IMR-90 (cell line): Measurements from ENCODE around the gene DNAH8. TPM values are rescaled to one million over a fixed set of nuclear protein-coding genes. Genes with fewer than 3 reads are reported as not detected.

Experiments
- ATAC-seq: fragments of 200-7000 bp; cut with Tn5 transposase; 2 replicates; pipeline ENCODE4 v1.9.1; 2020; ENCODE audit warnings: low read depth, mild to moderate bottlenecking, moderate library complexity
- BruUV-seq: library from RNA; stranded (reverse); fragments of 400-500 nt; replicated peaks from 2 replicates; lab custom pipeline; 2021; lab: Mats Ljungman, UMichigan
- CTCF ChIA-PET: fragments of 300-600 bp; formaldehyde crosslinking; extraction: SDS; loops from one replicate; lab custom pipeline; 2021; ENCODE audit warnings: antibody characterized with exemption; lab: Yijun Ruan, JAX
- POLR2A ChIA-PET: fragments of 300-600 bp; sonication (Branson Sonifier 250); formaldehyde crosslinking; loops from one replicate; lab custom pipeline; 2022; ENCODE audit warnings: antibody characterized with exemption; ENCODE audit not compliant: unreplicated experiment; lab: Charles Lee
- DNase-seq: peaks from one replicate; pipeline ENCODE4 v3.0.0; 2013
- H2AFZ ChIP-seq: replicated peaks from 2 replicates; pipeline ENCODE3; 2013; ENCODE audit warnings: low read length, mild to moderate bottlenecking; ENCODE audit not compliant: poor library complexity
- H2AK5ac ChIP-seq: 2 replicates; pipeline ENCODE4 v1.6.1; 2013; ENCODE audit warnings: low read depth, low read length, inconsistent platforms
- H2AK9ac ChIP-seq: replicated peaks from 2 replicates; pipeline ENCODE3; 2013; ENCODE audit warnings: mild to moderate bottlenecking, low read depth, low read length, moderate library complexity; ENCODE audit not compliant: poor library complexity
- H2BK120ac ChIP-seq: 2 replicates; pipeline ENCODE4 v1.6.1; 2013; ENCODE audit warnings: low read depth, low read length, inconsistent platforms
- H2BK15ac ChIP-seq: 3 replicates; pipeline ENCODE4 v1.6.1; 2013; ENCODE audit warnings: low read depth, low read length, inconsistent platforms
- H2BK20ac ChIP-seq: 2 replicates; pipeline ENCODE4 v1.6.1; 2013; ENCODE audit warnings: low read depth, mild to moderate bottlenecking, inconsistent platforms, low read length, moderate library complexity
- H2BK5ac ChIP-seq: 2 replicates; pipeline ENCODE4 v1.6.1; 2013; ENCODE audit warnings: mild to moderate bottlenecking, low read depth, low read length, inconsistent platforms; ENCODE audit not compliant: poor library complexity, severe bottlenecking
- H3K14ac ChIP-seq: replicated peaks from 2 replicates; pipeline ENCODE4 v1.6.1; 2013; ENCODE audit warnings: low read depth, low read length, inconsistent platforms
- H3K18ac ChIP-seq: 2 replicates; pipeline ENCODE4 v1.6.1; 2013; ENCODE audit warnings: low read depth, low read length, control low read depth
- H3K23ac ChIP-seq: 2 replicates; pipeline ENCODE4 v1.6.1; 2013; ENCODE audit warnings: low read depth, low read length, inconsistent platforms
- H3K27ac ChIP-seq: 2 replicates; pipeline ENCODE4 v1.5.1; 2013; ENCODE audit warnings: mild to moderate bottlenecking, control low read depth, low read length; ENCODE audit not compliant: insufficient read depth
- H3K27me3 ChIP-seq: 2 replicates; pipeline ENCODE4 v1.6.1; 2013; ENCODE audit warnings: low read length; ENCODE audit not compliant: control insufficient read depth, insufficient read depth
- H3K36me3 ChIP-seq: 2 replicates; pipeline ENCODE4 v1.6.1; 2013; ENCODE audit warnings: low read length, mixed read lengths; ENCODE audit not compliant: control insufficient read depth, insufficient read depth
- H3K4ac ChIP-seq: 2 replicates; pipeline ENCODE4 v1.6.1; 2013; ENCODE audit warnings: low read depth, low read length, inconsistent platforms
- H3K4me1 ChIP-seq: 2 replicates; pipeline ENCODE4 v1.6.1; 2013; ENCODE audit warnings: low read length, mixed read lengths; ENCODE audit not compliant: control insufficient read depth, insufficient read depth
- H3K4me2 ChIP-seq: 2 replicates; pipeline ENCODE4 v1.6.1; 2013; ENCODE audit warnings: low read depth, mild to moderate bottlenecking, control low read depth, low read length, moderate library complexity
- H3K4me3 ChIP-seq: 2 replicates; pipeline ENCODE4 v1.5.1; 2013; ENCODE audit warnings: low read depth, mild to moderate bottlenecking, control low read depth, low read length, moderate library complexity; ENCODE audit not compliant: insufficient read depth
- H3K56ac ChIP-seq: 2 replicates; pipeline ENCODE4 v1.6.1; 2013; ENCODE audit warnings: low read length, inconsistent platforms; ENCODE audit not compliant: insufficient read depth; ENCODE audit errors: extremely low read depth
- H3K79me1 ChIP-seq, 2 experiments: 2 replicates each; pipeline ENCODE4 v1.6.1; 2013; ENCODE audit warnings: low read length in 2 of 2, inconsistent platforms in 1 of 2, low read depth in 1 of 2
- H3K9ac ChIP-seq: 2 replicates; pipeline ENCODE4 v1.6.1; 2013; ENCODE audit warnings: low read depth, low read length, control low read depth
- H3K9me1 ChIP-seq: 2 replicates; pipeline ENCODE4 v1.6.1; 2013; ENCODE audit warnings: low read length, inconsistent platforms; ENCODE audit not compliant: insufficient read depth
- H3K9me3 ChIP-seq: 2 replicates; pipeline ENCODE4 v1.6.1; 2013; ENCODE audit warnings: low read length; ENCODE audit not compliant: control insufficient read depth, insufficient read depth
- H4K20me1 ChIP-seq: 2 replicates; pipeline ENCODE4 v1.6.1; 2013; ENCODE audit warnings: low read length, inconsistent platforms; ENCODE audit not compliant: insufficient read depth
- H4K5ac ChIP-seq: 2 replicates; pipeline ENCODE4 v1.6.1; 2013; ENCODE audit warnings: mild to moderate bottlenecking, low read depth, low read length, control low read depth
- H4K8ac ChIP-seq, 2 experiments: 2 replicates each; pipeline ENCODE4 v1.6.1; 2013; ENCODE audit warnings: low read depth in 2 of 2, low read length in 2 of 2, control low read depth in 1 of 2, inconsistent platforms in 1 of 2
- H4K91ac ChIP-seq: 2 replicates; pipeline ENCODE4 v1.6.1; 2013; ENCODE audit warnings: low read depth, low read length, inconsistent platforms; ENCODE audit not compliant: insufficient read depth
- CHD1 ChIP-seq: IDR thresholded peaks from 2 replicates; pipeline ENCODE4 v1.6.1; 2012; ENCODE audit warnings: low read depth, low read length, improper control_type of control experiment
- FOS ChIP-seq: fragments of 150-350 bp; IDR thresholded peaks from 2 replicates; pipeline ENCODE4 v1.6.1; 2016; ENCODE audit warnings: low read depth, low read length
- MAFK ChIP-seq: IDR thresholded peaks from 2 replicates; pipeline ENCODE4 v1.6.1; 2012; ENCODE audit warnings: low read depth, low read length, improper control_type of control experiment
- MAZ ChIP-seq: IDR thresholded peaks from 2 replicates; pipeline ENCODE4 v1.6.1; 2012; ENCODE audit warnings: low read depth, mild to moderate bottlenecking, low read length, improper control_type of control experiment, moderate library complexity, borderline replicate concordance
- MXI1 ChIP-seq: IDR thresholded peaks from 2 replicates; pipeline ENCODE4 v1.6.1; 2012; ENCODE audit warnings: low read depth, mild to moderate bottlenecking, low read length, moderate library complexity, borderline replicate concordance
- NFE2L2 ChIP-seq: fragments of 150-350 bp; IDR thresholded peaks from 2 replicates; pipeline ENCODE4 v1.6.1; 2016; ENCODE audit warnings: low read depth, mild to moderate bottlenecking, low read length
- POLR2A ChIP-seq: IDR thresholded peaks from 2 replicates; pipeline ENCODE4 v1.6.1; 2012; ENCODE audit warnings: mild to moderate bottlenecking, low read depth, low read length
- RAD21 ChIP-seq: IDR thresholded peaks from 2 replicates; pipeline ENCODE4 v1.6.1; 2012; ENCODE audit warnings: low read length, improper control_type of control experiment
- RFX5 ChIP-seq: IDR thresholded peaks from 2 replicates; pipeline ENCODE4 v1.8.0; 2012; ENCODE audit warnings: low read depth, mild to moderate bottlenecking, low read length, moderate library complexity
- SMC3 ChIP-seq: fragments of 150-350 bp; IDR thresholded peaks from 2 replicates; pipeline ENCODE4 v1.6.1; 2016; ENCODE audit warnings: low read depth, mild to moderate bottlenecking, antibody characterized with exemption, low read length, moderate library complexity
- WGBS, 2 experiments: methylation state at CpG; one replicate each; pipeline versions ENCODE4 v1.1.5 to v1.1.7; 2013; ENCODE audit warnings: missing lambda C conversion rate in 2 of 2; ENCODE audit not compliant: insufficient read length in 1 of 2; ENCODE audit errors: extremely low coverage in 2 of 2; 5-methylcytosine and 5-hydroxymethylcytosine counted together
- dilution Hi-C: fragments of 300-500 bp; cut with HindIII; formaldehyde crosslinking; loops from one replicate; pipeline ENCODE4 v1.14.3; 2018; ENCODE audit warnings: low sequenced_read_pairs; ENCODE audit not compliant: unreplicated experiment
- in situ Hi-C: fragments of 300-500 bp; cut with MboI; formaldehyde crosslinking; loops from 3 replicates; pipeline ENCODE4 v1.14.3; 2019; ENCODE audit warnings: low sequenced_read_pairs, inconsistent platforms, mixed read lengths
- intact Hi-C: fragments of 100-400 bp; cut with micrococcal nuclease; formaldehyde crosslinking; loops from 2 replicates; pipeline ENCODE4 v1.10.0; 2022
- polyA plus RNA-seq, 3 experiments: library from polyadenylated mRNA; depleted of rRNA; stranded (reverse); fragments of >200 nt; gene quantifications; 2 replicates each; pipeline ENCODE4 v1.2.3, GENCODE V29; 2012; ENCODE audit warnings: low replicate concordance in 1 of 3
- total RNA-seq: library from RNA; depleted of rRNA; stranded (reverse); fragments of >200 nt; gene quantifications from 2 replicates; pipeline ENCODE4 v1.2.3, GENCODE V29; 2012
- TF ChIP-seq, protein P1 (sequence below): conservative IDR thresholded peaks from 2 replicates; pipeline ENCODE4 v1.5.1; 2012; ENCODE audit warnings: mild to moderate bottlenecking, low read depth, low read length, improper control_type of control experiment

Gene DNAH8
- total and polyA plus RNA-seq, 2 of the 4 experiments (the other 2 are of a cell fraction): not detected

GRCh38 chr6:38767560-38767959, 52.4 kb downstream of the DNAH8 start:
- Histone ChIP-seq H3K27me3 (no peaks in the 10 kb centered on the region), H3K14ac (no peak overlapping the region), H2AK9ac (no peak overlapping the region), H3K4me3 (no peak overlapping the region), H3K27ac (no peak overlapping the region), H4K20me1 (no peaks in the 10 kb centered on the region), H3K18ac (no peak overlapping the region), H3K9me1 (no peaks in the 10 kb centered on the region), H3K56ac (no peak overlapping the region), H2BK5ac (no peak overlapping the region), H4K5ac (no peak overlapping the region), H3K79me1 (no peaks in the 10 kb centered on the region), H2BK20ac (no peak overlapping the region), H3K36me3 (no peaks in the 10 kb centered on the region), H2BK120ac (no peak overlapping the region), H3K23ac (no peak overlapping the region), H3K4me2 (no peak overlapping the region), H3K9ac (no peak overlapping the region), H3K4me1 (no peaks in the 10 kb centered on the region), H4K91ac (no peak overlapping the region), H2BK15ac (no peak overlapping the region), H4K8ac (no peak overlapping the region), H3K4ac (no peak overlapping the region), H2AK5ac (no peak overlapping the region), H2AFZ (no peak overlapping the region), H3K9me3 (no peaks in the 10 kb centered on the region)
- in situ Hi-C loops: no loop called here
- no peak for TF ChIP-seq MXI1
- no peak for TF ChIP-seq CHD1
- TF ChIP-seq FOS: no peak
- TF ChIP-seq MAFK: no peak
- TF ChIP-seq, protein P1, sequence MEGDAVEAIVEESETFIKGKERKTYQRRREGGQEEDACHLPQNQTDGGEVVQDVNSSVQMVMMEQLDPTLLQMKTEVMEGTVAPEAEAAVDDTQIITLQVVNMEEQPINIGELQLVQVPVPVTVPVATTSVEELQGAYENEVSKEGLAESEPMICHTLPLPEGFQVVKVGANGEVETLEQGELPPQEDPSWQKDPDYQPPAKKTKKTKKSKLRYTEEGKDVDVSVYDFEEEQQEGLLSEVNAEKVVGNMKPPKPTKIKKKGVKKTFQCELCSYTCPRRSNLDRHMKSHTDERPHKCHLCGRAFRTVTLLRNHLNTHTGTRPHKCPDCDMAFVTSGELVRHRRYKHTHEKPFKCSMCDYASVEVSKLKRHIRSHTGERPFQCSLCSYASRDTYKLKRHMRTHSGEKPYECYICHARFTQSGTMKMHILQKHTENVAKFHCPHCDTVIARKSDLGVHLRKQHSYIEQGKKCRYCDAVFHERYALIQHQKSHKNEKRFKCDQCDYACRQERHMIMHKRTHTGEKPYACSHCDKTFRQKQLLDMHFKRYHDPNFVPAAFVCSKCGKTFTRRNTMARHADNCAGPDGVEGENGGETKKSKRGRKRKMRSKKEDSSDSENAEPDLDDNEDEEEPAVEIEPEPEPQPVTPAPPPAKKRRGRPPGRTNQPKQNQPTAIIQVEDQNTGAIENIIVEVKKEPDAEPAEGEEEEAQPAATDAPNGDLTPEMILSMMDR: no peak
- no peak for TF ChIP-seq POLR2A
- TF ChIP-seq MAZ: no peak
- no peak for TF ChIP-seq NFE2L2
- no peak for TF ChIP-seq SMC3
- TF ChIP-seq RAD21: no peak
- no peak for TF ChIP-seq RFX5
- WGBS, 2 experiments: no CpG with 5 or more reads among the region's 2 CpGs
- DNase-seq (no peak), ATAC-seq (no peak)
- CTCF ChIA-PET: no interaction called here
- BruUV-seq: no TSS peak
- dilution Hi-C loops: no loop called here
- POLR2A ChIA-PET: no interaction called here
- intact Hi-C loops: no loop called here
